C4-2B (cell line): ENCODE results near the gene NECAB2.

Source experiments
- ZFX ChIP-seq: fragments of 450-650 bp; IDR thresholded peaks from 2 replicates; pipeline ENCODE4 v1.6.1; 2017
- TF ChIP-seq, protein P1 (sequence below): fragments of 450-650 bp; conservative IDR thresholded peaks from 2 replicates; pipeline ENCODE4 v1.5.1; 2017; ENCODE audit warnings: mild to moderate bottlenecking

DNA sequence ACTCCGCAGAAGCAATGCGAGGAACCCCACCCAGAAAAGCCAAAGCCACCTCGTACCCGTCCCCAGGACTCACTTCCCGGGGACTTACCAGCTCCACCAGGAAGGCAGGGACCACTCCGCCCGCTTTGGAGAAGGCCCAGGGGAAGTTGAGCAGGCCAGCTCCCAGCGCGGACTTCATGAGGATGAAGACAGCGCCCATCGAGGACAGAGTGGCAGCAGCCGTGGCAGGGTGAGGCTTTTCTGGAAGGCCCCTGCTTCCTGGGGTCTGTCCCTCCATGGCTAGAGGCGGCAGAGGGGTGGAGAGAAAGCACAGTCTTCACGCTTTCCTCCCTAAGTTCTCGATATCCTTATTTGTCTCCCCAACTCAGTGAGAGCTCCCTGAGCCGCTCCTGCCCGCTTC lies 73.8 kb downstream of the NECAB2 start:
- TF ChIP-seq, protein P1, sequence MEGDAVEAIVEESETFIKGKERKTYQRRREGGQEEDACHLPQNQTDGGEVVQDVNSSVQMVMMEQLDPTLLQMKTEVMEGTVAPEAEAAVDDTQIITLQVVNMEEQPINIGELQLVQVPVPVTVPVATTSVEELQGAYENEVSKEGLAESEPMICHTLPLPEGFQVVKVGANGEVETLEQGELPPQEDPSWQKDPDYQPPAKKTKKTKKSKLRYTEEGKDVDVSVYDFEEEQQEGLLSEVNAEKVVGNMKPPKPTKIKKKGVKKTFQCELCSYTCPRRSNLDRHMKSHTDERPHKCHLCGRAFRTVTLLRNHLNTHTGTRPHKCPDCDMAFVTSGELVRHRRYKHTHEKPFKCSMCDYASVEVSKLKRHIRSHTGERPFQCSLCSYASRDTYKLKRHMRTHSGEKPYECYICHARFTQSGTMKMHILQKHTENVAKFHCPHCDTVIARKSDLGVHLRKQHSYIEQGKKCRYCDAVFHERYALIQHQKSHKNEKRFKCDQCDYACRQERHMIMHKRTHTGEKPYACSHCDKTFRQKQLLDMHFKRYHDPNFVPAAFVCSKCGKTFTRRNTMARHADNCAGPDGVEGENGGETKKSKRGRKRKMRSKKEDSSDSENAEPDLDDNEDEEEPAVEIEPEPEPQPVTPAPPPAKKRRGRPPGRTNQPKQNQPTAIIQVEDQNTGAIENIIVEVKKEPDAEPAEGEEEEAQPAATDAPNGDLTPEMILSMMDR, result no peak
- TF ChIP-seq ZFX, result no peak
